ENCODE measurements around the gene GRID1.

GRCh38 chr10:86107131-86107530 is 259.5 kb downstream of the GRID1 start:
- TF ChIP-seq CTCF (IDR thresholded peaks at IDR 0.05) (no peak), POLR2A (IDR thresholded peaks at IDR 0.05) (no peak)

Measured in lower leg skin (tissue), 3 donors.